Activated CD4-positive, CD25-positive, alpha-beta regulatory T cell (primary cell): ENCODE results near the gene MYO1D.
"Not testable (repeated sequence)": the region's sequence is repeated elsewhere in the genome, so short reads cannot be mapped to it uniquely, and the experiment has no call there.

Experiments
- DNase-seq, 4 experiments: peaks; one replicate each; lab custom pipeline; 2025; lab: John Stamatoyannopoulos, UW

MYO1D gene

GRCh38 chr17:32876417-32877163 is at the start of gene MYO1D:
TSS of gene MYO1D (minus strand) at chr17:32877124. CDS start at chr17:32876872, 252 bp downstream.
- DNase-seq: peak; percentile 27 to 32 (median 31)

GRCh38 chr17:32926183-32926582 is 49.3 kb upstream of the MYO1D start:
- DNase-seq: no peak

GRCh38 chr17:32923905-32924304 is 47.0 kb upstream of the MYO1D start:
- not testable (repeated sequence) for DNase-seq

GRCh38 chr17:32921017-32921416 is 44.1 kb upstream of the MYO1D start:
- no peak for DNase-seq

- no peak for DNase-seq
Measured at GRCh38 chr17:32920293-32920692, 43.4 kb upstream of the MYO1D start.

GRCh38 chr17:32919876-32920275 is 43.0 kb upstream of the MYO1D start:
- DNase-seq: not testable (repeated sequence)

GRCh38 chr17:32917842-32918241 is 40.9 kb upstream of the MYO1D start:
- DNase-seq: no peak

- DNase-seq: no peak
Measured at GRCh38 chr17:32917081-32917480, 40.2 kb upstream of the MYO1D start.

GRCh38 chr17:32916134-32916533 is 39.2 kb upstream of the MYO1D start:
- no peak for DNase-seq

GRCh38 chr17:32915245-32915644 is 38.3 kb upstream of the MYO1D start:
- DNase-seq: no peak

GRCh38 chr17:32914181-32914580 is 37.3 kb upstream of the MYO1D start:
- DNase-seq: no peak

GRCh38 chr17:32913593-32913992 is 36.7 kb upstream of the MYO1D start:
- no peak for DNase-seq

GRCh38 chr17:32912218-32912897 is 35.4 kb upstream of the MYO1D start:
- DNase-seq: no peak

GRCh38 chr17:32910769-32911168 is 33.8 kb upstream of the MYO1D start:
- no peak for DNase-seq

GRCh38 chr17:32909787-32910369 is 33.0 kb upstream of the MYO1D start:
- peak in 2 of 4 experiments; percentile 6 to 13 for DNase-seq

GRCh38 chr17:32907583-32907982 is 30.7 kb upstream of the MYO1D start:
- no peak for DNase-seq

- DNase-seq: no peak
Measured at GRCh38 chr17:32904891-32905290, 28.0 kb upstream of the MYO1D start.

GRCh38 chr17:32903774-32904673 is 27.1 kb upstream of the MYO1D start:
- DNase-seq: no peak

- DNase-seq: no peak
Measured at GRCh38 chr17:32901743-32902142, 24.8 kb upstream of the MYO1D start.

- DNase-seq: no peak
Measured at GRCh38 chr17:32899236-32900013, 22.5 kb upstream of the MYO1D start.

- no peak for DNase-seq
Measured at GRCh38 chr17:32896647-32897258, 19.8 kb upstream of the MYO1D start.
